Measurements from ENCODE around the gene TYW3.

The TYW3 gene, protein sequence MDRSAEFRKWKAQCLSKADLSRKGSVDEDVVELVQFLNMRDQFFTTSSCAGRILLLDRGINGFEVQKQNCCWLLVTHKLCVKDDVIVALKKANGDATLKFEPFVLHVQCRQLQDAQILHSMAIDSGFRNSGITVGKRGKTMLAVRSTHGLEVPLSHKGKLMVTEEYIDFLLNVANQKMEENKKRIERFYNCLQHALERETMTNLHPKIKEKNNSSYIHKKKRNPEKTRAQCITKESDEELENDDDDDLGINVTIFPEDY

DNA sequence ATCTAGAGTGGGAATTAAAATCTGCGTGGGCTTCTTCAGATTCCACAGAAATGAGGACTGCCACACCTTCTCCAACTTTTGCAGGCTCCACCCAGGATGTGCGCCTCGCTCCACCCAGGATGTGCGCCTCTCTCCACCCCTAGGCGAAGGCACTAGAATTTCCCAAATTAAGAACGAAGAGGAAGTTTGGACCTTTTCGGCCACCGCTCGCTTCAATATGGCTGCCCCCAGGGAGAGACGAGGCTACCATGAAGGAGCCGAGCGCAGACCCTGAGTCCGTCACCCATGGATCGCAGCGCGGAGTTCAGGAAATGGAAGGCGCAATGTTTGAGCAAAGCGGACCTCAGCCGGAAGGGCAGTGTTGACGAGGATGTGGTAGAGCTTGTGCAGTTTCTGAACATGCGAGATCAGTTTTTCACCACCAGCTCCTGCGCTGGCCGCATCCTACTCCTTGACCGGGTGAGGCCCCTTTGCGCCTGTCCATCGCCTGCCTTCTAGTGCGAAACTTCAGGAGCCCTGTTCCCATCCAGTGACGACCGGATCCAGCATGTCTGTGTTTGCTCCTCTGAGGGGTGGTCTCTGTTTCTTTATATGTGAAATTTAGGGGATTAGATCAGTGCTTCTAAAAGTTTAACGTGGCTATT lies at the start of gene TYW3, which contains the start of gene CRYZ:
TSS of gene TYW3 (plus strand) at position 193 of the 644 bp plus-strand sequence. CDS start at position 286, 93 bp downstream.
TSS of gene CRYZ (minus strand) at position 91 of the 644 bp plus-strand sequence. CDS start 8,229 bp downstream, outside the sequence.
- H3K9ac ChIP-seq (ENCODE audit: low read depth, low read length) = peak within 1 kb of the TSS; percentile 83
- H3K9me3 ChIP-seq (ENCODE audit: control insufficient read depth, insufficient read depth, low read length) = no peaks in the 10 kb centered on the region
- peaks cover 10% of the 10 kb centered on the region; the same call in 1 of the 2 replicates for H3K4me1 ChIP-seq (ENCODE audit: insufficient read depth, low read length)
- peaks cover 13% of the 10 kb centered on the region for H3K36me3 ChIP-seq (ENCODE audit: insufficient read depth, low read length)

DNA sequence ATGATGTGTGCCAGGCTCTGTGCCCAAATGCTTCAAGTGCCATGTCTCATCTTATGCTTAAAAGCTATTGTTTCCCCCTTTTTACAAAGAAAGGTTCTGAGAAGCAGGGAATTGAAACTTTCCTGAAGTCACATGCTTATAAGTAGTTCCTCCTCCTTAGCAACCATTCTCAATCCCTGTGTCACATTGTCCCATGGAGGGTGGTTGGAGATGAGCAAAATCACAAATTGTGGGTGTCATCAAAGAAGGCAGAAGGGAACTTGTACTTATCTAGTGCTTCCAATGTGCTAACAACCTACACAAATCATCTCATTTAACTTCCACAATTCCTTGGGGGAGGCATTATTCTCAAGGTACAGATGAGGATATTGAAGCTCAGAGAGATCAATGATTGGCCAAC lies 49.3 kb upstream of the TYW3 start:
- Histone ChIP-seq H3K4me1 (ENCODE audit: insufficient read depth, low read length) (no peaks in the 10 kb centered on the region), H3K9me3 (ENCODE audit: control insufficient read depth, insufficient read depth, low read length) (no peaks in the 10 kb centered on the region), H3K36me3 (ENCODE audit: insufficient read depth, low read length) (no peaks in the 10 kb centered on the region), H3K9ac (ENCODE audit: low read depth, low read length) (no peak overlapping the region)

DNA sequence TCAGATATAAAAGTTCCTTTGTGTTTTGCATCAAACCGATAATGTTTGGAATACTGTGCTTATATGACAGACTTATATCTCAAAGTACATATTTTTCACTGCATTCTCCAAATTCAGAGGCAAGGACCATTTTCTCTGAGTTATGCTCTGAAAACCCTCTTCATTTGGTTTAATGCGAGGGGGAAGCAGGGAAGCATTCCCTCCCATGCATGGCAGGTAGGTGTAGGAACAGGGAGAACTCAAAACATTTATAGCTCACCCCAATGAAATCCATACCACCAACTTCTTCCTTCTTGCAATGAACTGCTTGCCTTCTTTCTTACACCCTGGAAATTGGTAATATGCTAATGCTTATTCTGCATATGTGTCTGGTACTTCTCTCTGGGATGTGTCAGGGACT lies 48.7 kb upstream of the TYW3 start:
- H3K9me3 ChIP-seq (ENCODE audit: control insufficient read depth, insufficient read depth, low read length) = no peaks in the 10 kb centered on the region
- H3K4me1 ChIP-seq (ENCODE audit: insufficient read depth, low read length) = no peaks in the 10 kb centered on the region
- H3K9ac ChIP-seq (ENCODE audit: low read depth, low read length) = no peak overlapping the region
- H3K36me3 ChIP-seq (ENCODE audit: insufficient read depth, low read length) = no peaks in the 10 kb centered on the region

DNA sequence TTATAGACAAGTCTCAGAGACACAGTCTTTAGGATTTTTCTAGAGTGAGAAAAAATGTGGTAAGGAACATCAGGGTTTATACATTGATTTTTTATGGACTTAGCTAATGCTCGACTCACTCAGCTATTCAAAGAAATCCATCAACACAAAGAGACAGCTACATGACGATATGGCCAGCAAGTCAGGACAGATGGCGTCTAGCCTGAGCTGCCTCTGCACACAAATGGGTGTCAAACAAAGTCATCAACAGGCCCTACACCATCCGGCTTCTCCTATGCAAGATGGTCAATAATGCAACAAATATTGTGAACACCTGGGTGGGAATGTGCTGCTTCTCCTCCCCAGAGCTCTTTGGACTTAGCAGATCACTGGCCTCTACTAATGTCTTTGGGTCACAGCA lies 46.0 kb upstream of the TYW3 start:
- Histone ChIP-seq H3K9me3 (ENCODE audit: control insufficient read depth, insufficient read depth, low read length) (no peaks in the 10 kb centered on the region), H3K36me3 (ENCODE audit: insufficient read depth, low read length) (no peaks in the 10 kb centered on the region), H3K9ac (ENCODE audit: low read depth, low read length) (no peak overlapping the region), H3K4me1 (ENCODE audit: insufficient read depth, low read length) (peaks cover 5% of the 10 kb centered on the region; the same call in 1 of the 2 replicates)

DNA sequence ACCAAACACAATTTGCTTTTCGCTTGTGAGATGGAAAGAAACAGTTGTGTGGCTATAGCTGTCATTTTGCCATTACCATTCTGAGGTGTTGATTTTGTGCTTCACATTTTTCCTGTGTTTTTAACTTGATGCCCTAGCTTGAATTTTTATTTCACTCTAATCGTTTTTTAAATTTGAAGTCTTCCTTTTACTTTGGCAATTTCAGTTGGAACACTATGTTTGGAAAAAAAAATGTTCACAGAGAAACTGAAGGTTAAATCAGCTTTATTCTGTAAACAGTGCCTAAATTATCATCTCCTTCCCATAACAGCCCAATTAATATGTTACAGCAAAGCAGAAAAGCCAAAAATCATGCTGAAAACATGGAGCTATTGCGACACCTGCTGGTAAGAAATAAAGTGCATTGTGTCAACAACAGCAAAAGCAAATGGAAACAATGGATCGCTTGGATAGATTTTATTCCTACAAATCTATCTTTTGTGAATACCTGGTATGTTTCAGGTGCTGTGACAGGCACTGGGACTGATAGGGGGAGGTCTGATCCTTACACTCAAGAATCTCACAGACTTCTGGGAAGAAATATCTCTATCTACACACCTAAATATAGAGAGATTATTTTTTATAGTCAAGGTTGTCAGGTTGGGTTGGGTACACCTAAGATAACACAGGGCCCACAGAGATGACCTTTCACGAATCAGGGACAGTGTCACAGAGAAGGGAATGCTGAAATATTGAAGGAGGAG lies 43.2 kb upstream of the TYW3 start:
- Histone ChIP-seq H3K36me3 (ENCODE audit: insufficient read depth, low read length) (no peaks in the 10 kb centered on the region), H3K4me1 (ENCODE audit: insufficient read depth, low read length) (peaks cover 5% of the 10 kb centered on the region; the same call in 1 of the 2 replicates), H3K9ac (ENCODE audit: low read depth, low read length) (peak overlapping the region; percentile 34; the same call in 1 of the 2 replicates), H3K9me3 (ENCODE audit: control insufficient read depth, insufficient read depth, low read length) (no peaks in the 10 kb centered on the region)

DNA sequence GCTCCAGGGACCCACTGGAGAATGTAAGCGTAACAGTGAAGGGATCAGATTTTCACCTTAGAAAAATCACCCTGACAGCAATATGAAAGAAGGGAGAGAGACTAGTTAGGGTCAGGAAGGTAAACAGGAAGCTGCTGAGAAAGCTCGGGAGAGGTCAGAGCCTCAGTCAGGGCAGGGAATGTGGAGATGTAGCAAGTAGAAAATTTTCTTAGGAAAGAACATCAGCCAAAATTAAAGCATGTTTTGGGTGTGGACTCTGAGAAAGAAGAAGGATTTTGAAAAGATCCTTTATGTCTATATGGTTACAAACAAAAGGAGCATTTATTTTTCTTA lies 42.6 kb upstream of the TYW3 start:
- Histone ChIP-seq H3K9me3 (ENCODE audit: control insufficient read depth, insufficient read depth, low read length) (no peaks in the 10 kb centered on the region), H3K4me1 (ENCODE audit: insufficient read depth, low read length) (peaks cover 5% of the 10 kb centered on the region; the same call in 1 of the 2 replicates), H3K36me3 (ENCODE audit: insufficient read depth, low read length) (no peaks in the 10 kb centered on the region), H3K9ac (ENCODE audit: low read depth, low read length) (peak overlapping the region; percentile 34; the same call in 1 of the 2 replicates)

DNA sequence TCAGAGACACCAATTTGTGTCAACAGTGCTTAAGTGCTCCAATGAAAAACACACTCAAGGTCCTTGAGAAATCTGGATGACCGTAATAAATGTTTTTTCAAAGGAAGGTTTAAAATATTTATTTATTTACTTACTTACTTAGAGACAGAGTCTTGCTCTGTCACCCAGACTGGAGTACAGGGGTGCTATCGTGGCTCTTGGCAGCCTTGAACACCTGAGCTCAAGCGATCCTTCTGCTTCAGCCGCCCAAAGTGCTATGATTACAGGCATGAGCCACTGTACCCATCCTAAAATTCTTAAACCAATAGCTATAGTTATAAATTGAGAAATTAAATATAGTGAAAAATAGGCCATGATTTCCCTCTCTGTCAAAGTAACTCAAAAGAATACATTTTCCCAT lies 42.0 kb upstream of the TYW3 start:
- H3K4me1 ChIP-seq (ENCODE audit: insufficient read depth, low read length) = peaks cover 5% of the 10 kb centered on the region; the same call in 1 of the 2 replicates
- H3K36me3 ChIP-seq (ENCODE audit: insufficient read depth, low read length) = no peaks in the 10 kb centered on the region
- no peaks in the 10 kb centered on the region for H3K9me3 ChIP-seq (ENCODE audit: control insufficient read depth, insufficient read depth, low read length)
- H3K9ac ChIP-seq (ENCODE audit: low read depth, low read length) = no peak overlapping the region

DNA sequence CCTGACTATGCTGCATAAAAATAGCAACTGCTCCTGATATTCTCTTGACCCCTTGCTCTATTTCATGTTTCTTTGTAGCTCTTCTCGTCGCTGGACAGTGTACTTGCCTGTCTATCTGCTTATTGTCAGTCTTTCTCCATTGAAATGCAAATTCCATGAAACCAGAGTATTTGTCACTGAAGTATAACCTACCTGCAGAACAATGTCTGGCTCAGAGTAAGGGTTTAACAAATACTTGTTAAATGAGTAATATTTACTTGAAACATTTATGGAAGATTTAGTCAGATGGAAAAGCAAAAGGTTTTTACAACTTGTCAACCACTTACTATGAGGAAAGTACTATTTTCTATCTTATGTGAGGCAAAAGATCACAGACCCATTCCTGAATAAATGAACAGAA lies 39.5 kb upstream of the TYW3 start:
- Histone ChIP-seq H3K36me3 (ENCODE audit: insufficient read depth, low read length) (no peaks in the 10 kb centered on the region), H3K9ac (ENCODE audit: low read depth, low read length) (no peak overlapping the region), H3K4me1 (ENCODE audit: insufficient read depth, low read length) (peaks cover 5% of the 10 kb centered on the region; the same call in 1 of the 2 replicates), H3K9me3 (ENCODE audit: control insufficient read depth, insufficient read depth, low read length) (no peaks in the 10 kb centered on the region)

DNA sequence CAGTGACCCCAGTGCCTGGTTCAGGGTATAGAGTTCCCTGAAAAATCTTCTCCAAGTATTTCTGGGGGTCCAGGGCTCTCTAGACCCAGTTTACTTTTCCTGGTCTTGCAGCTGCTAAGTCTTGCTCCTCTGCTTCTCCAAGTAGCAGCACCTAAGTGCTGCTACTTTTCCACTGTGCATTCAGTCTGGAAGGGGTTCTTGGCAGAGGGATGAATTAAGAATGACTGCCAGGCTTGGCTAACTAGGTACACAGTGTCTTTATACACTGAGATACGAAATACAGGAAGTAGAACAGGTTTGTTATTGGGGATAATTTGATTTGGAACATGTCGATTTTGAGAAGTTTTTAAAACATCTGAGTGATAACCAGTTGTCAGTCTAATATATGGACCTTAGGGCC lies 35.1 kb upstream of the TYW3 start:
- H3K9ac ChIP-seq (ENCODE audit: low read depth, low read length) = no peak overlapping the region
- H3K9me3 ChIP-seq (ENCODE audit: control insufficient read depth, insufficient read depth, low read length) = no peaks in the 10 kb centered on the region
- H3K36me3 ChIP-seq (ENCODE audit: insufficient read depth, low read length) = no peaks in the 10 kb centered on the region
- no peaks in the 10 kb centered on the region for H3K4me1 ChIP-seq (ENCODE audit: insufficient read depth, low read length)

DNA sequence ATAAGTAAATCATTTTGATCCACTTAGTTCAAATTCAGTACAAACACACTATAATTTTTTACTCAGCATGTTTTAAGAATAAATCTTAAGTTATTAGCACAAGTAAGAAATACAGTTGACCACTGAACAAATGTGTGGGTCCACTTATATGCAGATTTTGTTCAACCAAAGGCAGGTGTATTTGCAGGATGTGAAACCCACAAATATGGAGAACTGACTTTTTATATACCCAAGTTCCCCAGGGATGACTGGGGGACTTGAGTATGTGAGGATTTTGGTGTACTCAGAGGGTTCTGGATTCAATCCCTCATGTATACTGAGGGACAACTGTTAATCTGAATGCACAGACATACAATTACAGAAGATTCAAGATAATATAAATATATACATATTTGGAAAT lies 33.6 kb upstream of the TYW3 start:
- H3K9me3 ChIP-seq (ENCODE audit: control insufficient read depth, insufficient read depth, low read length) = no peaks in the 10 kb centered on the region
- H3K4me1 ChIP-seq (ENCODE audit: insufficient read depth, low read length) = no peaks in the 10 kb centered on the region
- no peaks in the 10 kb centered on the region for H3K36me3 ChIP-seq (ENCODE audit: insufficient read depth, low read length)

DNA sequence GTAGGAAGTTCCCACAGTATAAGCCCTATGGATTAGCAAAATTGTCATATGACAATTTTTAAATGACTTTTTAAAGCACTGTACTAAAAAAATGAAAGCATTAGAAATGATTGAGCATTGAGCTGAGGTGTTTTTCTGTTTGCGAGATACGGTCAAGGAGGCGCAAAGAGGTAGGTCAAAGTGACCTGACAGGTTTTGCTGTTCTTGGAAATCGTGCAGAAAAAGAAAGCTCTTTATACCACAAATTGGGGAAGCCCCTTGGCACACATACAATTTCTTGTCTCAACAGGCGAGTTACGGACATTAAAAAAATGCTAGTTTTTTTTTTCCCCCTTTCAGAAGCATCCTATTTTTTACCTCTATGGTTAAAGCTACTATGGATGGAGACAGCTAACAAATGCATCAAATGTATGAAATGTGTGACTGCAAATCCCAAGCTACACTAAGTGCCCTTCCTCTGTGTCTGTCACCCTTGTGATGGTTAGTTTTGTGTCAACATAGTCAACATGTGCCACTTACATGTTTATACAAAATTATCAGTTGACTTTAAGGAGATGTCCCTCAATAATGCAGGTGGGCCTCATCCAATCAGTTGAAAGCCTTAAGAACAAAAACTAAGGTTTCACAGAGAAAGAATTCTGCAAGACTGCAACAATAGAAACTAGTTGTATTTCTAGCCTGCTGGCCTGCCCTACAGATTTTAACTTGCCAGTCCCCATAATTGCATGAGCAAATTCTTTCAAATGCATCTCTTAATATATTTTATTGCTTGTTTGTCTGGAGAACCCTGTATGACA lies 29.4 kb upstream of the TYW3 start:
- Histone ChIP-seq H3K4me1 (ENCODE audit: insufficient read depth, low read length) (no peaks in the 10 kb centered on the region), H3K36me3 (ENCODE audit: insufficient read depth, low read length) (no peaks in the 10 kb centered on the region), H3K9me3 (ENCODE audit: control insufficient read depth, insufficient read depth, low read length) (no peaks in the 10 kb centered on the region), H3K9ac (ENCODE audit: low read depth, low read length) (no peak overlapping the region)

More for the DNA sequence above, 33.6 kb upstream of the TYW3 start:
- H3K9ac ChIP-seq (ENCODE audit: low read depth, low read length) = no peak overlapping the region

DNA sequence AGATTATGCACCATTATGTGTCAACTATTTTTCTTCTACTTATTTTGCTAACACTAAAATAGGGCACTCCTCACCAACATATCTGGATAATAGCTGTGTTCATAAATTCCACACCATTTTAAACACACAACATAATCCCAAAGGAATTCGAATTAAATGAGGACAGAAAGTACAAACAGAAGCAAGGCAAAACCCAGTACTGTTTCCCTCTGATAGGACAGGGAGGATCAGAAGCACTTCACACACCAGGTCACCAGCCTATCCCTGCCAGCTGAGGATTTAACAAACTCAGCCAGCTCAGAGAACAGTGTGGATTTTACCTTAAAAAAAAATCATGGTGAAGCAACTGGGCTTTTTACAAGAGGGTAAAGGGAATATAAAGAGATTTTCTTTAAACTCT lies 20.1 kb upstream of the TYW3 start:
- Histone ChIP-seq H3K9me3 (ENCODE audit: control insufficient read depth, insufficient read depth, low read length) (no peaks in the 10 kb centered on the region), H3K36me3 (ENCODE audit: insufficient read depth, low read length) (no peaks in the 10 kb centered on the region; the same call in 1 of the 2 replicates), H3K9ac (ENCODE audit: low read depth, low read length) (no peak overlapping the region), H3K4me1 (ENCODE audit: insufficient read depth, low read length) (no peaks in the 10 kb centered on the region; the same call in 1 of the 2 replicates)

DNA sequence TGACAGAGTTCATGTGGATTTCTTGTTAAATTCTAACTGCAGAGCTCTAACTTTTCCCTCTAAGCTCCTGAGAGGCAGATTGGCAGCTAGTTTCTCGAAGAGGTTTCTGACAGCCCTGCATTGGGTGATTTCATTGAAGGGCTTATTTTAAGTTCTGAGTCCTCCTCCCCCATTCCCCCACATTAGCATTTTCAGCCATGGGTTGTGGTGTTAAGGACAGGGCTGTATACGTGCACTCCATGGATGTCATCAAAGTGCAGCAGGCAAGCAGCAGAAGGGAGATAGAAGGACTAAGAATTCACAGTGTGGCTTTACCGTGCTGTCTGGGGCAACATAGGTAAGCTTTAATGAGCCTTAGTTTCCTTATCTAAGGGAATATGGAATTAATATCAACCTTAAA lies 19.1 kb upstream of the TYW3 start:
- no peaks in the 10 kb centered on the region for H3K9me3 ChIP-seq (ENCODE audit: control insufficient read depth, insufficient read depth, low read length)
- H3K4me1 ChIP-seq (ENCODE audit: insufficient read depth, low read length) = no peaks in the 10 kb centered on the region; the same call in 1 of the 2 replicates
- H3K36me3 ChIP-seq (ENCODE audit: insufficient read depth, low read length) = no peaks in the 10 kb centered on the region; the same call in 1 of the 2 replicates
- H3K9ac ChIP-seq (ENCODE audit: low read depth, low read length) = no peak overlapping the region

All from ES-I3 (cell line).